Measurements from ENCODE around the gene CRHR2.
"Not testable (repeated sequence)": the region's sequence is repeated elsewhere in the genome, so short reads cannot be mapped to it uniquely, and the experiment has no call there.

CRHR2 gene

GRCh38 chr7:30654296-30655090, 27.8 kb downstream of the CRHR2 start:
- DNase-seq (ENCODE audit: low spot score): no peak

GRCh38 chr7:30652698-30653641, 29.3 kb downstream of the CRHR2 start:
- no peak for DNase-seq (ENCODE audit: low spot score)

- no peak for DNase-seq (ENCODE audit: low spot score)
Observed at GRCh38 chr7:30652132-30652531, 30.1 kb downstream of the CRHR2 start.

- no peak for DNase-seq (ENCODE audit: low spot score)
Observed at GRCh38 chr7:30650421-30650808, 31.8 kb downstream of the CRHR2 start.

- no peak for DNase-seq (ENCODE audit: low spot score)
Observed at GRCh38 chr7:30649717-30650420, 32.4 kb downstream of the CRHR2 start.

GRCh38 chr7:30648744-30649540, 33.3 kb downstream of the CRHR2 start:
- no peak for DNase-seq (ENCODE audit: low spot score)

GRCh38 chr7:30647589-30648364, 34.5 kb downstream of the CRHR2 start:
- DNase-seq (ENCODE audit: low spot score): no peak

GRCh38 chr7:30646154-30646553, 36.1 kb downstream of the CRHR2 start:
- DNase-seq (ENCODE audit: low spot score): no peak

- no peak for DNase-seq (ENCODE audit: low spot score)
Observed at GRCh38 chr7:30645661-30646060, 36.6 kb downstream of the CRHR2 start.

- DNase-seq (ENCODE audit: low spot score): no peak
Observed at GRCh38 chr7:30644286-30644955, 37.8 kb downstream of the CRHR2 start.

GRCh38 chr7:30642789-30643188, 39.5 kb downstream of the CRHR2 start:
- no peak for DNase-seq (ENCODE audit: low spot score)

- not testable (repeated sequence) for DNase-seq (ENCODE audit: low spot score)
Observed at GRCh38 chr7:30642322-30642721, 39.9 kb downstream of the CRHR2 start.

- no peak for DNase-seq (ENCODE audit: low spot score)
Observed at GRCh38 chr7:30635798-30636197, 46.5 kb downstream of the CRHR2 start.

- DNase-seq (ENCODE audit: low spot score): no peak
Observed at GRCh38 chr7:30634634-30635201, 47.5 kb downstream of the CRHR2 start.

- DNase-seq (ENCODE audit: low spot score): no peak
Observed at GRCh38 chr7:30634193-30634626, 48.0 kb downstream of the CRHR2 start.

GRCh38 chr7:30633223-30633622, 49.0 kb downstream of the CRHR2 start:
- no peak for DNase-seq (ENCODE audit: low spot score)

GRCh38 chr7:30630986-30631385, 51.3 kb downstream of the CRHR2 start:
- no peak for DNase-seq (ENCODE audit: low spot score)

GRCh38 chr7:30627026-30627425, 55.2 kb downstream of the CRHR2 start:
- no peak for DNase-seq (ENCODE audit: low spot score)

GRCh38 chr7:30625283-30625682, 57.0 kb downstream of the CRHR2 start:
- no peak for DNase-seq (ENCODE audit: low spot score)

GRCh38 chr7:30618961-30619360, 63.3 kb downstream of the CRHR2 start:
- DNase-seq (ENCODE audit: low spot score): no peak

All from NAMALWA (cell line).